HEK293T (cell line): ENCODE data around the gene CHCHD5.
"Not testable (repeated sequence)": the region's sequence is repeated elsewhere in the genome, so short reads cannot be mapped to it uniquely, and the experiment has no call there.

ENCODE experiments used
- CTCF ChIA-PET: fragments of 350-600 bp; formaldehyde crosslinking; extraction: SDS; loops from one replicate; lab custom pipeline; 2021; ENCODE audit warnings: antibody characterized with exemption, inconsistent platforms; lab: Yijun Ruan, JAX
- POLR2A ChIA-PET: fragments of 350-600 bp; formaldehyde crosslinking; extraction: SDS; loops from one replicate; lab custom pipeline; 2020; ENCODE audit warnings: antibody characterized with exemption, inconsistent platforms; lab: Yijun Ruan, JAX
- DNase-seq: peaks from one replicate; pipeline ENCODE4 v3.0.0; 2012; ENCODE audit warnings: mixed read lengths; ENCODE audit errors: extremely low spot score
- ARNT ChIP-seq: fragments of 450-650 bp; IDR thresholded peaks from 2 replicates; pipeline ENCODE4 v1.6.1; 2017; ENCODE audit warnings: mild to moderate bottlenecking
- BHLHE40 ChIP-seq: fragments of 450-650 bp; IDR thresholded peaks from 2 replicates; pipeline ENCODE4 v1.6.1; 2016; ENCODE audit warnings: mild to moderate bottlenecking, moderate library complexity, borderline replicate concordance
- CTBP1 ChIP-seq: fragments of 450-650 bp; IDR thresholded peaks from 2 replicates; pipeline ENCODE4 v1.6.1; 2016; ENCODE audit warnings: borderline replicate concordance
- ELF4 ChIP-seq: fragments of 450-650 bp; IDR thresholded peaks from 2 replicates; pipeline ENCODE4 v1.6.1; 2017; ENCODE audit warnings: antibody characterized with exemption
- FOXA1 ChIP-seq: fragments of 450-650 bp; IDR thresholded peaks from 2 replicates; pipeline ENCODE4 v1.6.1; 2016; ENCODE audit warnings: mild to moderate bottlenecking
- FOXK2 ChIP-seq: fragments of 450-650 bp; IDR thresholded peaks from 2 replicates; pipeline ENCODE4 v1.6.1; 2016; ENCODE audit warnings: mild to moderate bottlenecking
- FOXM1 ChIP-seq: fragments of 450-650 bp; IDR thresholded peaks from 2 replicates; pipeline ENCODE4 v1.6.1; 2017; ENCODE audit warnings: mild to moderate bottlenecking, borderline replicate concordance
- HDGF ChIP-seq: fragments of 450-650 bp; IDR thresholded peaks from 2 replicates; pipeline ENCODE4 v1.6.1; 2017; ENCODE audit warnings: antibody characterized with exemption, borderline replicate concordance
- L3MBTL2 ChIP-seq: fragments of 450-650 bp; conservative IDR thresholded peaks from 2 replicates; pipeline ENCODE4 v1.6.1; 2016; ENCODE audit warnings: mild to moderate bottlenecking
- LEF1 ChIP-seq: fragments of 450-650 bp; IDR thresholded peaks from 2 replicates; pipeline ENCODE4 v1.6.1; 2017; ENCODE audit warnings: mild to moderate bottlenecking, borderline replicate concordance
- NFRKB ChIP-seq: fragments of 450-650 bp; IDR thresholded peaks from 2 replicates; pipeline ENCODE4 v1.6.1; 2016; ENCODE audit warnings: mild to moderate bottlenecking, moderate library complexity
- SP1 ChIP-seq: fragments of 450-650 bp; IDR thresholded peaks from 2 replicates; pipeline ENCODE4 v1.6.1; 2017
- SUZ12 ChIP-seq: fragments of 450-650 bp; IDR thresholded peaks from 2 replicates; pipeline ENCODE4 v1.6.1; 2016; ENCODE audit warnings: mild to moderate bottlenecking
- TARDBP ChIP-seq: fragments of 450-650 bp; IDR thresholded peaks from 2 replicates; pipeline ENCODE4 v1.6.1; 2016
- ZNF384 ChIP-seq: fragments of 450-650 bp; IDR thresholded peaks from 2 replicates; pipeline ENCODE4 v1.6.1; 2016
- TF ChIP-seq, protein P1 (sequence below): fragments of 450-650 bp; IDR thresholded peaks from 2 replicates; pipeline ENCODE4 v1.6.1; 2016

CHCHD5 gene

GRCh38 chr2:112604952-112605351 lies 20.5 kb downstream of the CHCHD5 start:
- CTCF ChIA-PET = interaction anchor here (0.6 kb wide), 1 partner anchor 36 kb away, joined by 5 read pairs; no protein-coding TSS in a partner anchor
- POLR2A ChIA-PET = no interaction called here
- DNase-seq = no peak
- TF ChIP-seq SUZ12 (no peak), ARNT (no peak), FOXA1 (no peak), LEF1 (no peak), TARDBP (no peak), HDGF (no peak), FOXK2 (no peak), ELF4 (no peak), NFRKB (no peak)
- TF ChIP-seq, protein P1, sequence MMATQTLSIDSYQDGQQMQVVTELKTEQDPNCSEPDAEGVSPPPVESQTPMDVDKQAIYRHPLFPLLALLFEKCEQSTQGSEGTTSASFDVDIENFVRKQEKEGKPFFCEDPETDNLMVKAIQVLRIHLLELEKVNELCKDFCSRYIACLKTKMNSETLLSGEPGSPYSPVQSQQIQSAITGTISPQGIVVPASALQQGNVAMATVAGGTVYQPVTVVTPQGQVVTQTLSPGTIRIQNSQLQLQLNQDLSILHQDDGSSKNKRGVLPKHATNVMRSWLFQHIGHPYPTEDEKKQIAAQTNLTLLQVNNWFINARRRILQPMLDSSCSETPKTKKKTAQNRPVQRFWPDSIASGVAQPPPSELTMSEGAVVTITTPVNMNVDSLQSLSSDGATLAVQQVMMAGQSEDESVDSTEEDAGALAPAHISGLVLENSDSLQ = no peak

- TF ChIP-seq FOXM1 = no peak
- no peak for TF ChIP-seq FOXA1
- no peak for TF ChIP-seq SP1
- no peak for TF ChIP-seq ZNF384
- TF ChIP-seq, protein P1 = no peak
- TF ChIP-seq L3MBTL2 = no peak
- no peak for TF ChIP-seq FOXK2
- no peak for TF ChIP-seq SUZ12
- TF ChIP-seq BHLHE40 = no peak
- TF ChIP-seq NFRKB = no peak
- no peak for TF ChIP-seq LEF1
- TF ChIP-seq ELF4 = no peak
- no peak for TF ChIP-seq HDGF
- TF ChIP-seq ARNT = no peak
- no peak for TF ChIP-seq CTBP1
- ChIA-PET CTCF (no interaction called here), POLR2A (no interaction called here)
- no peak for DNase-seq
These were observed 21.5 kb downstream of the CHCHD5 start for GRCh38 chr2:112605926-112606325.

- POLR2A ChIA-PET = no interaction called here
- DNase-seq = no peak
- TF ChIP-seq, protein P1 = no peak
- TF ChIP-seq ARNT (no peak), BHLHE40 (no peak), TARDBP (no peak), SUZ12 (no peak), ELF4 (no peak), FOXK2 (no peak), SP1 (no peak), LEF1 (no peak), FOXA1 (no peak), ZNF384 (no peak), FOXM1 (no peak)
- CTCF ChIA-PET = no interaction called here
These were observed 22.1 kb downstream of the CHCHD5 start for GRCh38 chr2:112606547-112606946.

DNA sequence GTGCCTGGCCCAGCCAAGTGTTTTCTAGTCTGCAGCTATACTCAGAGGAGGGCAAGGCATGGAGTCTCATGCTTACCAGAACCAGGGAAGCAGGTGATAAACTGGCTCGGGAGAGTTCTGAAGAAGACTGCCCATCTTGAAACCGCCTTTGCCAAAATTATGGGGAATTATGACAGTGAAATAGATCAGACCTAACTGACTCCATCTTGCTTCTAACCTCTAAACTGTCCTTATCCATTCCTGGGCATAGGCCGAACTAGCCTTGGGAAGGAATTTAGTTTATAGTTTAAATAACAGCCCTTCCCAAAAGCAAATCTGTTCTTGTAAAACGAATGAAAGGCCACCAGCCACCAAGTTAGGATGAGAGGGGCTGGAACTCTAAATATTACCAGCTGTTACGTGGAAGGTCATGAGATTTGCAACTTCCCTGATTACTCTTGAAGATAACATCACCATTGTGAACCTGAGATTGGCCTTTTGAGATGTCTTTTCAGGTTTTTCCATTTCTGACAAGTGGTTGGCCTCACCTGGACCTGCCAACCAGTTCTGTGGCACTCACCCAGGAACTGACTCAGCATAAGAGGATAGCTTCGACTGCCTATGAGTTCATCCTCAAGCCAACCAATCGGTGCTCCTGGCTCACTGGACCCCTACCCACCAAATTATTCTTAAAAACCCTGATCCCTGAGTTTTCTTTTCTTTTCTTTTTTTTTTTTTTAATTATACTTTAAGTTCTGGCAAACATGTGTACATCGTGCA lies 23.4 kb downstream of the CHCHD5 start:
- no peak for TF ChIP-seq CTBP1
- no peak for TF ChIP-seq SP1
- no peak for TF ChIP-seq FOXA1
- TF ChIP-seq ARNT = no peak
- TF ChIP-seq HDGF = no peak
- TF ChIP-seq, protein P1 = no peak
- no peak for TF ChIP-seq BHLHE40
- no peak for TF ChIP-seq FOXK2
- no peak for TF ChIP-seq ZNF384
- TF ChIP-seq LEF1 = no peak
- no peak for TF ChIP-seq ELF4
- no peak for TF ChIP-seq FOXM1
- no peak for TF ChIP-seq NFRKB
- TF ChIP-seq TARDBP = no peak
- TF ChIP-seq L3MBTL2 = no peak
- no peak for TF ChIP-seq SUZ12
- POLR2A ChIA-PET = no interaction called here
- CTCF ChIA-PET = no interaction called here
- no peak for DNase-seq

DNA sequence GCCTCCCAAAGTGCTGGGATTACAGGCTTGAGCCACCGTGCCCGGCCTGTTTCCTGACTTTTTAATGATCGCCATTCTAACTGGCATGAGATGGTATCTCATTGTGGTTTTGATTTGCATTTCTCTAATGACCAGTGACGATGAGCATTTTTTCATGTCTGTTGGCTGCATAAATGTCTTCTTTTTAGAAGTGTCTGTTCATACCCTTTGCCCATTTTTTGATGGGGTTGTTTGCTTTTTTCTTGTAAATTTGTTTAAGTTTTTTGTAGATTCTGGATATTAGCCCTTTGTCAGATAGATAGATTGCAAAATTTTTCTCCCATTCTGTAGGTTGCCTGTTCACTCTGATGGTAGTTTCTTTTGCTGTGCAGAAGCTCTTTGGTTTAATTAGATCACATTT lies 24.9 kb downstream of the CHCHD5 start:
- CTCF ChIA-PET = not testable (repeated sequence)
- POLR2A ChIA-PET = interaction anchor here (1.5 kb wide), 1 partner anchor 25 kb away, joined by 4 read pairs; the partner anchor contains the start of gene CHCHD5

GRCh38 chr2:112612283-112612682 lies 27.9 kb downstream of the CHCHD5 start:
- DNase-seq, POLR2A ChIA-PET, CTCF ChIA-PET: not testable (repeated sequence)

More for the DNA sequence above, 24.9 kb downstream of the CHCHD5 start:
- DNase-seq = not testable (repeated sequence)
